GM12878 (cell line): ENCODE data around the gene SORCS2. TPM values are rescaled to one million over a fixed set of nuclear protein-coding genes. Genes with fewer than 3 reads are reported as not detected.
A peak's percentile ranks its signal among the peaks of the same experiment; 100 is the strongest.

Source experiments
- CBX5 ChIP-seq: sonication (generic); IDR thresholded peaks from 2 replicates; pipeline ENCODE4 v1.6.1; 2016; ENCODE audit warnings: low read depth, moderate library complexity, mild to moderate bottlenecking, inconsistent platforms
- CHD4 ChIP-seq: fragments of 200-600 bp; sonication (generic); IDR thresholded peaks from 2 replicates; pipeline ENCODE4 v1.6.1; 2016; ENCODE audit warnings: mild to moderate bottlenecking
- EP300 ChIP-seq, 2 experiments: fragments of 150-350 bp in 1 of 2; IDR thresholded peaks; 2 replicates each; pipeline ENCODE4 v1.6.1; 2011 to 2012; ENCODE audit warnings: low read depth in 2 of 2, low read length in 2 of 2, borderline replicate concordance in 1 of 2, improper control_type of control experiment in 1 of 2, inconsistent platforms in 1 of 2; ENCODE audit not compliant: control insufficient read depth in 1 of 2
- ETV6 ChIP-seq, 2 experiments: fragments of 450-650 bp in 1 of 2; IDR thresholded peaks in 1 of 2; conservative IDR thresholded peaks in 1 of 2; 2 replicates each; pipeline ENCODE4 v1.6.1; 2014; ENCODE audit warnings: antibody characterized with exemption in 1 of 2, borderline replicate concordance in 1 of 2, low read depth in 1 of 2, mild to moderate bottlenecking in 1 of 2, moderate library complexity in 1 of 2
- GABPA ChIP-seq: IDR thresholded peaks from 2 replicates; pipeline ENCODE4 v1.6.1; 2014; ENCODE audit warnings: antibody characterized with exemption, low read depth, mild to moderate bottlenecking, inconsistent platforms
- HCFC1 ChIP-seq: fragments of 150-350 bp; IDR thresholded peaks from 2 replicates; pipeline ENCODE4 v1.6.1; 2014; ENCODE audit warnings: low read length
- IKZF2 ChIP-seq, 2 experiments: fragments of 450-650 bp; IDR thresholded peaks; 2 replicates each; pipeline ENCODE4 v1.6.1; 2017; ENCODE audit warnings: mild to moderate bottlenecking in 2 of 2, moderate library complexity in 2 of 2
- JUNB ChIP-seq: IDR thresholded peaks from 2 replicates; pipeline ENCODE4 v1.6.1; 2016; ENCODE audit warnings: antibody characterized with exemption, mild to moderate bottlenecking
- POLR2AphosphoS2 ChIP-seq: IDR thresholded peaks from 2 replicates; pipeline ENCODE4 v1.6.1; 2011; ENCODE audit warnings: low read depth, mild to moderate bottlenecking, low read length, improper control_type of control experiment, moderate library complexity
- POLR2AphosphoS5 ChIP-seq: IDR thresholded peaks from 2 replicates; pipeline ENCODE4 v1.6.1; 2011; ENCODE audit warnings: mild to moderate bottlenecking, low read length, inconsistent platforms
- SIN3A ChIP-seq: IDR thresholded peaks from 2 replicates; pipeline ENCODE4 v1.6.1; 2012; ENCODE audit warnings: low read depth, low read length, improper control_type of control experiment
- SMARCA5 ChIP-seq: fragments of 450-650 bp; IDR thresholded peaks from 2 replicates; pipeline ENCODE4 v1.6.1; 2017; ENCODE audit warnings: mild to moderate bottlenecking
- SREBF1 ChIP-seq: IDR thresholded peaks from 2 replicates; pipeline ENCODE4 v1.6.1; 2012; ENCODE audit warnings: mild to moderate bottlenecking, low read length
- YBX1 ChIP-seq: fragments of 450-650 bp; IDR thresholded peaks from 2 replicates; pipeline ENCODE4 v1.6.1; 2016; ENCODE audit warnings: antibody characterized with exemption
- polyA plus RNA-seq, 11 experiments: library from polyadenylated mRNA; depleted of rRNA in 4 of 11; unstranded in 6 of 11; stranded (reverse) in 5 of 11; fragments of >200 nt; fragmentation: Nextera tagmentation in 4 of 11; fragmentation: Illumina TruSeq in 1 of 11; extraction: Ambion mirVana in 4 of 11; extraction: Trizol in 1 of 11; gene quantifications; 1 replicate in 1 of 11; 2 replicates in 10 of 11; pipeline versions ENCODE4 v1.2.1 to v1.2.3, GENCODE V29; 2011 to 2016; ENCODE audit warnings: inconsistent platforms in 2 of 11, missing spikeins in 2 of 11, low read depth in 1 of 11
- total RNA-seq, 4 experiments: library from RNA; depleted of rRNA in 3 of 4; stranded (reverse); fragments of >200 nt in 3 of 4; fragmentation: Illumina TruSeq in 1 of 4; extraction: Trizol in 1 of 4; gene quantifications; 2 replicates each; pipeline versions ENCODE4 v1.2.1 to v1.2.3, GENCODE V29; 2013 to 2021
- TF ChIP-seq, protein P1 (sequence below): IDR thresholded peaks from 2 replicates; pipeline ENCODE4 v1.6.1; 2011; ENCODE audit warnings: mild to moderate bottlenecking, low read depth, low read length, moderate library complexity; ENCODE audit not compliant: insufficient replicate concordance
- TF ChIP-seq, protein P2 (sequence below): IDR thresholded peaks from 2 replicates; pipeline ENCODE4 v1.6.1; 2012; ENCODE audit warnings: mild to moderate bottlenecking, low read depth, low read length
- TF ChIP-seq, protein P3 (sequence below): fragments of 450-650 bp; formaldehyde crosslinking; IDR thresholded peaks from 2 replicates; pipeline ENCODE4 v1.4.0; 2022; ENCODE audit warnings: mild to moderate bottlenecking, moderate library complexity
- TF ChIP-seq, protein P4 (sequence below): fragments of 450-650 bp; IDR thresholded peaks from 2 replicates; pipeline ENCODE4 v1.6.1; 2016; ENCODE audit warnings: mild to moderate bottlenecking

Gene SORCS2
- total and polyA plus RNA-seq, 10 of the 15 experiments (the other 5 are each of a cell fraction or from before 2014, with no cell fraction given) = 0.01 to 0.15 (median 0.05) TPM; not detected in 5

DNA sequence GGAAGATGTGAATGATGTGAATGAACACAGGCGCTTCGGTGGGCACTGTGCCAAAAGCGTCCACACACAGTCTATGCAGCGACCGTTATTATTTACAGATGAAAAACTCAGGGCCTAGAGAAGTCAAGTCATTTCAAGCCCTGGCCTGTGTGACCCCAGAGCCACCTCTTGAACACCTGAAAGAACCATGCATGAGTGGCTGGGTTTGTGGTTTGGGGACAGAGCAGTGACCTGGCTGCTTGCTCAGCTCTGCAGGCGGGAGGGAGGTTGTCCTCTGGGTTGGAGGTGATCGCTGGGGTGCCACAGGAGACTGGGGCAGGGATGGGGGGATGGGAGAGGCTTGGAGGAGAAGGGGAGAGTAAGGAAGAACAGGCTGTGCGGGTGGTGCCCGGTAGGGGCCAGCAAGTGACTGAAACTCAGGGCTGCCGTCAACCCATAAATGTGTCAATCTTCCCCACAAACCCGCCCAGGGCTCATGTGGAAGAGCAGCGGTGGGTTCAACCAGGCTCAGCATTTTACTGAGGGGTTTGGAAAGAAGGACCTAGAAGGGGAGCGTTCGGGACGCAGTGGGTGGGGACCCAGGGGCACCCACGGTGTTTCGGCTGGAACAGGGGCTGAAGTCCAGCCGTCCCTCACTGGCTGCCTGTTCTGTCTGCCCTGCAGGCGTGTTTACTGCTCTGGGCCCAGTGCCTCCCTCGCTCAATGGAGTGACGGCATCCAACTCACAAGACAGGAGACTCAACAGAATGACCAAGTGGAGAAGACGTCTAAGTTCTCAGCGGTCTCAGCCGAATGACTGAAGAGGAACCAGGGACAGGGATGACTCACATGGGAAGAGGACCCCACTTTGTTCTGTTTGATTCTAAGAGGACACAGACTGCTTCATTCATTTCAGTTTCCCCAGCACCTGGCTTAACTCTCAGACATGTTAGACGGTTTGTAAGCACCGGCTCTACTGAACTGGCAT lies 579.5 kb downstream of the SORCS2 start (continued):
- TF ChIP-seq, protein P1, sequence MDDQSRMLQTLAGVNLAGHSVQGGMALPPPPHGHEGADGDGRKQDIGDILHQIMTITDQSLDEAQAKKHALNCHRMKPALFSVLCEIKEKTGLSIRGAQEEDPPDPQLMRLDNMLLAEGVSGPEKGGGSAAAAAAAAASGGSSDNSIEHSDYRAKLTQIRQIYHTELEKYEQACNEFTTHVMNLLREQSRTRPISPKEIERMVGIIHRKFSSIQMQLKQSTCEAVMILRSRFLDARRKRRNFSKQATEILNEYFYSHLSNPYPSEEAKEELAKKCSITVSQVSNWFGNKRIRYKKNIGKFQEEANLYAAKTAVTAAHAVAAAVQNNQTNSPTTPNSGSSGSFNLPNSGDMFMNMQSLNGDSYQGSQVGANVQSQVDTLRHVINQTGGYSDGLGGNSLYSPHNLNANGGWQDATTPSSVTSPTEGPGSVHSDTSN = peak; percentile 37
- TF ChIP-seq, protein P2, sequence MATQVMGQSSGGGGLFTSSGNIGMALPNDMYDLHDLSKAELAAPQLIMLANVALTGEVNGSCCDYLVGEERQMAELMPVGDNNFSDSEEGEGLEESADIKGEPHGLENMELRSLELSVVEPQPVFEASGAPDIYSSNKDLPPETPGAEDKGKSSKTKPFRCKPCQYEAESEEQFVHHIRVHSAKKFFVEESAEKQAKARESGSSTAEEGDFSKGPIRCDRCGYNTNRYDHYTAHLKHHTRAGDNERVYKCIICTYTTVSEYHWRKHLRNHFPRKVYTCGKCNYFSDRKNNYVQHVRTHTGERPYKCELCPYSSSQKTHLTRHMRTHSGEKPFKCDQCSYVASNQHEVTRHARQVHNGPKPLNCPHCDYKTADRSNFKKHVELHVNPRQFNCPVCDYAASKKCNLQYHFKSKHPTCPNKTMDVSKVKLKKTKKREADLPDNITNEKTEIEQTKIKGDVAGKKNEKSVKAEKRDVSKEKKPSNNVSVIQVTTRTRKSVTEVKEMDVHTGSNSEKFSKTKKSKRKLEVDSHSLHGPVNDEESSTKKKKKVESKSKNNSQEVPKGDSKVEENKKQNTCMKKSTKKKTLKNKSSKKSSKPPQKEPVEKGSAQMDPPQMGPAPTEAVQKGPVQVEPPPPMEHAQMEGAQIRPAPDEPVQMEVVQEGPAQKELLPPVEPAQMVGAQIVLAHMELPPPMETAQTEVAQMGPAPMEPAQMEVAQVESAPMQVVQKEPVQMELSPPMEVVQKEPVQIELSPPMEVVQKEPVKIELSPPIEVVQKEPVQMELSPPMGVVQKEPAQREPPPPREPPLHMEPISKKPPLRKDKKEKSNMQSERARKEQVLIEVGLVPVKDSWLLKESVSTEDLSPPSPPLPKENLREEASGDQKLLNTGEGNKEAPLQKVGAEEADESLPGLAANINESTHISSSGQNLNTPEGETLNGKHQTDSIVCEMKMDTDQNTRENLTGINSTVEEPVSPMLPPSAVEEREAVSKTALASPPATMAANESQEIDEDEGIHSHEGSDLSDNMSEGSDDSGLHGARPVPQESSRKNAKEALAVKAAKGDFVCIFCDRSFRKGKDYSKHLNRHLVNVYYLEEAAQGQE = no peak
- no peak for TF ChIP-seq SREBF1
- no peak for TF ChIP-seq CHD4
- 0 out of 4 replicates have a peak, but pooled peaks of 1 of the 2 experiments have one; percentile 35 for TF ChIP-seq ETV6 (conservative IDR thresholded peaks at IDR 0.05 in 1 of 2, IDR thresholded peaks at IDR 0.05 in 1 of 2; ENCODE audit: borderline replicate concordance in 1 of 2, low read depth in 1 of 2)
- TF ChIP-seq YBX1 = no peak
- TF ChIP-seq, protein P3, sequence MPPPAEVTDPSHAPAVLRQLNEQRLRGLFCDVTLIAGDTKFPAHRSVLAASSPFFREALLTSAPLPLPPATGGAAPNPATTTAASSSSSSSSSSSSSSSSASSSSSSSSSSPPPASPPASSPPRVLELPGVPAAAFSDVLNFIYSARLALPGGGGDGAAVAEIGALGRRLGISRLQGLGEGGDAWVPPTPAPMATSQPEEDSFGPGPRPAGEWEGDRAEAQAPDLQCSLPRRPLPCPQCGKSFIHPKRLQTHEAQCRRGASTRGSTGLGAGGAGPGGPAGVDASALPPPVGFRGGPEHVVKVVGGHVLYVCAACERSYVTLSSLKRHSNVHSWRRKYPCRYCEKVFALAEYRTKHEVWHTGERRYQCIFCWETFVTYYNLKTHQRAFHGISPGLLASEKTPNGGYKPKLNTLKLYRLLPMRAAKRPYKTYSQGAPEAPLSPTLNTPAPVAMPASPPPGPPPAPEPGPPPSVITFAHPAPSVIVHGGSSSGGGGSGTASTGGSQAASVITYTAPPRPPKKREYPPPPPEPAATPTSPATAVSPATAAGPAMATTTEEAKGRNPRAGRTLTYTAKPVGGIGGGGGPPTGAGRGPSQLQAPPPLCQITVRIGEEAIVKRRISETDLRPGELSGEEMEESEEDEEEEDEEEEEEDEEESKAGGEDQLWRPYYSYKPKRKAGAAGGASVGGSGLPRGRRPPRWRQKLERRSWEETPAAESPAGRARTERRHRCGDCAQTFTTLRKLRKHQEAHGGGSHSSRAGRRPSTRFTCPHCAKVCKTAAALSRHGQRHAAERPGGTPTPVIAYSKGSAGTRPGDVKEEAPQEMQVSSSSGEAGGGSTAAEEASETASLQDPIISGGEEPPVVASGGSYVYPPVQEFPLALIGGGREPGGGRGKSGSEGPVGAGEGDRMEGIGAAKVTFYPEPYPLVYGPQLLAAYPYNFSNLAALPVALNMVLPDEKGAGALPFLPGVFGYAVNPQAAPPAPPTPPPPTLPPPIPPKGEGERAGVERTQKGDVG (CRISPR knock-in tag) = no peak
- TF ChIP-seq IKZF2 (IDR thresholded peaks at IDR 0.05) = no peak
- TF ChIP-seq EP300 (IDR thresholded peaks at IDR 0.05; ENCODE audit: borderline replicate concordance in 1 of 2, control insufficient read depth in 1 of 2, low read depth in 2 of 2, low read length in 2 of 2) = no peak
- TF ChIP-seq HCFC1 = no peak
- TF ChIP-seq, protein P4, sequence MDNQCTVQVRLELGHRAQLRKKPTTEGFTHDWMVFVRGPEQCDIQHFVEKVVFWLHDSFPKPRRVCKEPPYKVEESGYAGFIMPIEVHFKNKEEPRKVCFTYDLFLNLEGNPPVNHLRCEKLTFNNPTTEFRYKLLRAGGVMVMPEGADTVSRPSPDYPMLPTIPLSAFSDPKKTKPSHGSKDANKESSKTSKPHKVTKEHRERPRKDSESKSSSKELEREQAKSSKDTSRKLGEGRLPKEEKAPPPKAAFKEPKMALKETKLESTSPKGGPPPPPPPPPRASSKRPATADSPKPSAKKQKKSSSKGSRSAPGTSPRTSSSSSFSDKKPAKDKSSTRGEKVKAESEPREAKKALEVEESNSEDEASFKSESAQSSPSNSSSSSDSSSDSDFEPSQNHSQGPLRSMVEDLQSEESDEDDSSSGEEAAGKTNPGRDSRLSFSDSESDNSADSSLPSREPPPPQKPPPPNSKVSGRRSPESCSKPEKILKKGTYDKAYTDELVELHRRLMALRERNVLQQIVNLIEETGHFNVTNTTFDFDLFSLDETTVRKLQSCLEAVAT = no peak
- no peak for TF ChIP-seq POLR2AphosphoS5
- TF ChIP-seq SIN3A = no peak
- TF ChIP-seq SMARCA5 = no peak
- no peak for TF ChIP-seq POLR2AphosphoS2
- TF ChIP-seq CBX5 = no peak
- peak; percentile 54; the same call in 1 of the 2 replicates for TF ChIP-seq GABPA
- TF ChIP-seq JUNB = peak; percentile 82
